ENCODE measurements around the gene ZFYVE28.
"Not testable (repeated sequence)": the region's sequence is repeated elsewhere in the genome, so short reads cannot be mapped to it uniquely, and the experiment has no call there.

Gene ZFYVE28

DNA sequence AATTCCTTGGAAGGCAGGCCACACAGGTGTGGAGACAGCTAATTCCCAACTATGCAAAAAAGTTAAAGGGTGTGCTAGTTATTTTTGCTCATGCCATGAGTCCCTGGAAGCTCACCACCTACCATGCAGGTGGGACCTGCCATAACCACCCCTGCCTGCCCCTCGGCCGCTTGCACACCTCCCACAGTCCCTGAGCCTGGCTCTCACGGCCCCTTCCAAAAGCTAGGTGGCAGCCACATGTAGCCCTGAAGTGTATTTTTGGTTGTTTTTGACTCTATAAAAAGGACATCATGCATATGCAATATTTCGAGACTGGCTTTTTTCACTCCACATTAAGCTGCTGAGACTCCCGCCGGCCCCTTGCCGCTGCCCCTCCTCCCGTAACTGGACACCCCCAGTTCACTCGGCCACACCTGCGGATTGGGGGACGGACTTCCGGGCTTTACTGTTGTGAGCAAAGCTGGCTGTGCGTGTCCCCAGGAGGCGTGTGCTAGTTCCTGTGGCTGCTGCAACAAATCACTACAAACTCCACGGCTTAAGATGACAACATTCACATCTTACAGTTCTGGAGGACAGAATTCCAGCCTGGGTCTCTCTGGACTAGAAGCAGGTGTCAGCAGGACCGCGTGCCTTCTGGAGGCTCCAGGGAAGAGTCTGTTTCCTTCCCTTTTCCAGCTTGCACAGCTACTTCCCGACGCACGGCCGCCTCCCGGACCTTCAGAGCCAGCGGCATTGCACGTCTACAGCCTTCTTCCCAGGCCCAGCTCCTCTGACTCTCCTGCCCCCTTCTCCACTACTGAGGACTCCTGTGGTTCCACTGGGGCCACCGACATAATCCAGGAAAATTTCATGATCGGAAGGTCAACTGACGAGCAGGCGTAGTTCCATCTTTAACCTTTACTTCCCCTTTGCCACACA is 24.8 kb downstream of the ZFYVE28 start:
- DNase-seq = no peak

DNA sequence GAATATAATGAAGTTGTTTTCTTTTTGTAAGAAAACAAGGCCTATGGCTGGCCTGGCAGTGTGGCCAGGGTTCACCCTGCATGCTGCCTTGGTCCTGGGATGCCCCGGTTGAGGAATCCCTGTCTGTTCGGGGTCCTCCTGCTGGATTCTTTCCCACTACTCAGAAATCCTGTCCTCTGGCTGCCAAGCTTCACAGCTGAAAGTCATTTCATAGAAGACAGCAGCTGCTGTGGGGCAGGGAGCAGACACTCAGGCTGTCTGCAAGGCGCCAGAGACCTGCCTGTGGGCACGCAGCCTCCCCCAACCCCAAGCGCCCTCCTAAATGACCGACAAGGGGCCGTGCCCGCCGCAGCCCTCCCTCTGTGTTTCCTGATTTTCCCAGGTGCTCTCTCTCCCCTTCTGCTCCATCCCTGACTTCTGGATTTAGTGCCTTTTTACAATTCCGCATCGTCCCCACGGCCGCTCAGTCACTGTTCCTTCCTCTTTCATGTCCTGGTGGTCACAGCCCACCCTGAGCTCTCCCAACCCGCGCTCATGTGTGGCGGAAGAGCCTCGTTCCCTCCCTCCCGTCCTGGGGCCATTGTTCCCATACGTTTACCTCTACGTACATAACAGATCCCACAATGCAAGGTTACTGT is 27.5 kb downstream of the ZFYVE28 start:
- DNase-seq = no peak

DNA sequence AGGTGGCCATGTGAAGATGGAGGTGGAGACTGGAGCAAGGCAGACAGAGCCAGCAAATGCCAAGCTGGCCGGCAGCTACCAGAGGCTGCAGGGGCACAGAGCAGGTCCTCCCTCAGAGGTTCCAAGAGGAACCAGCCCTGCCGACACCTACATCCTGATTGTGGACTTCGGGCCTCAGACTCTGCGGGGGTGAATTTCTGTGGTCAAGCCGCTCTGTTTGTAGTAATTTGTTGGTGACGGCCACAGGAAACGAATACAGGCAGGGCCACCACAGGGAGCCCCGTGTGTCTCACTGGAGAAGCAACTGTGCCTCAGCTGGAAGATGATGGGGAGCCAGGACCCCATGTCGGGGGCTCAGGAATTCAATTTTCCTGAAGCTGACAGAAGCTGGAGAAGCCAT is 28.3 kb downstream of the ZFYVE28 start:
- no peak for DNase-seq

DNA sequence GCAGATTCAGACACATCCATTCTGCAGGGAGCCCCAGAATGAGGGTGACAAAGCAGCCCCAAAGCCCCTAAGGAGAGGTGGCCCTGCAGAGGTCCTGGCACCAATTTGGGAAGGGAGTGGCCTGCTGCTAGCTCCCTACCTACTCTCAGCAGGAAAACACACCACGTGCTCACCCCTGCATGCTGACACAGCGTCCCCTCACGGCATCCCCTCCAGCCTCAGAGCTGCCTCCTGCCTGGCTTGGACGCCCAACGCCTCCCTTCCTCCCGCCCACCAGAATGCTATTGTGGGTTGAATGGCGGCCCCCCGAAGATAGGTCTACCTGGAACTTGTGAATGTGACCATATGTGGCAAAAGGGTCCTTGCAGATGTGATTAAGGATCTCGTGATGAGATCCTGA is 28.8 kb downstream of the ZFYVE28 start:
- no peak for DNase-seq

DNA sequence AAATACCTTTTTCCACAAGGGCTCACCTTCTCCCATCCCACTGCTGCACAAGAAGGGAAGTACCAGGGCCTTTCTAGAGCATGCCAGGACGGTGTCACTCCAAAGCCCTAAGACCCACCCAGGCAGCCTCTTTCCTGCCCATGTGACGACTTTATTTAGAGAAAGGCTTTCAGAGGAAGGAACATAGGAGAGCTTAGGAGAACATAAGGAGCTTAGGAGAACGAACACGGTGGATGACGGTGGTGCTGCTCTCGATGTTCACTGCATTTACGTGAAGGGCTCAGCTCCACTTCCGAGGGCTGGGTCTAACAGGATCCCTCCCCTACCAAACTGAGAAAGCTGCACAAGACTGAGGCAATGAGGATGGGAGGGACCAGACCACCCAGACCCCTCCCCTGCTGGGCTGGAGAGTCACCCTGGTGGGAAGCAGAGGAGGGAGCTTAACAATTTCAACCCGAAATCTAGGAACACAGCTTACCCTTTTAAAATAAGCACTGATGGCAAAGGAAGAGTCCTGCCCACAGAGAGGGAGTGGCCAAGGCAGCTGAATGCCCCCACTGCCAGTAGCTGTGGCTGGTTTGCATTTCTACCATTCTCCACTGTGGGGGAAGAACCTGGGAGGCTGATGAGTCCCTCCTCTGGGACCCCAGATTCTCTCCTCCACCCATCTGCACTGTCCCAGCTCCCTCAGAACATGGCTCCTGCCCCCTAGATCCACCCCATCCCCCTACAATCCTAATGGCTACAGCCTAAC is 29.8 kb downstream of the ZFYVE28 start:
- no peak for DNase-seq

DNA sequence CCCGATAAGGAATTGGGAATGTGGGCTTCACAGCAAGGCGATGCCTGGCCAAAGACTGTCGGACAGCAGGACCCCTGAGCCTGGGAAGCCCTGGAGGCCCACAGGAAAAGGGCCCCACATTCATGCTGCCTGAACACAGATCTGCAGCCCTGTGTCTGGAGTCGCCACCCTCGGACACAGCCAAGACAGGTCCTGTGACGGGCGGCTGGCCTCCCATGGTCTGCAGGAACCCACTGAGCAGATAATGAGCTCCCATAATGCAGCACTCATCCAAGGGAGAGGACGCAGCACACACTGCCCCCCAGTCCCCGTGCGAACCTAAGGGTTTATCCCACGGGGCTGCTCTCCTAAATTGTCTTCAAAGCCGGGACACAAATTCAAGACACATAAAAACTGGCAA is 30.6 kb downstream of the ZFYVE28 start:
- no peak for DNase-seq

DNA sequence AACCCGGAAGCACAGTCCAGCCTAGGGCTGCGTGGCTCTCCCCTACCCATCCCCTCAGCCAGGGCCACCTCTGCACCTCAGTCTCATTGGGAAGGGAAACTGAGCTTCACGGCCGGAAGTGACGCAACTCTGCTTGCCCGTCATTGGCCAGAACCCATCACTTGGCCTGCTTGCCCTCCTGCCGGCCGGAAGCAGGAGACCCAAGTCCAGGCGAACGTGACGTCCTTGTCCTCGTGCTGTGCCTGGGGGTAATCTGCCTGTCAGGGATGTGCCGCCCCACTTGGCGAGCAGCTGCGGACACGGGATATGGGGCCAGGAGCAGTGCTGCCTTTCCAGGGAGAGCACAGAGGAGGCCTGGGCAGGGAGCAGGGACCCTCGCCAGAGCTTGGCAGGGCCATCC is 31.2 kb downstream of the ZFYVE28 start:
- DNase-seq = no peak

DNA sequence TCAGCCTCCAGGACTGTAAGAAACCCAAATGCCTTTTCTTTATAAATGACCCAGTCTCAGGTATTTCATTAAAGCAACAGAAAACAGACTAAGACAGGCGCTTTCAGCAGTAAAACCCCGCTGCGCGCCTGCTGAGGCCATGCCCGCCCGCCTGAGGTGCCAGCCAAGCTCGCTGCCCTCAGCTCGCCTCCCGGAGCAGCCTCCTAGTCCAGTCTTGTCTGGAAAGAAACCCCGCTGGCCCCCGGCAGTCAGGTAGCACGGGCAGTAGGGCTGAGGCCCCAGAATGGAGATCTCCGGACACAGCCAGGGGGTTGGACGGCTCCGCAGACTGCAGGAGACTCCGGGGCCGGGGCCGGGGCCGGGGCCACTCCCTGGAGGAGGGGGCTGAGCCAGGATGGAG is 31.7 kb downstream of the ZFYVE28 start:
- DNase-seq = no peak

DNA sequence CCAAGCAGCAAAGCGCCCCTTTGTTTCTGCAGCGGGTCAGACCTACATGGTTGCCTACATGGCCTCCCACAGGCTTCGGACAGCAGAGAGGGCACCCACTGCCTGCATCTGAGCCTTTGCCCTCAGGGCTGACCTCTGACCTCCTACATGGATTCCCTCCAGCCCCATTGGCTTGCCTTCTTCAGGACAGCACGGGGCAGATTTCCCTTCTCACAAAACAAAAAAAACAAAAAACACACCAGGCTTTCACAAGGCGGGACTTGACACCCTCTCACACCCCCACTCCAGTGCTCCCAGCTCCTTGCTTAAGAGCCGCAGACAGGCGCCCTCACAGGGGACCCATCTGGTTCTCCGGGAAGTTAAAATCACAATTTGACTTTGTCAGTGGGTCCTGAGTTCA is 32.9 kb downstream of the ZFYVE28 start:
- no peak for DNase-seq

DNA sequence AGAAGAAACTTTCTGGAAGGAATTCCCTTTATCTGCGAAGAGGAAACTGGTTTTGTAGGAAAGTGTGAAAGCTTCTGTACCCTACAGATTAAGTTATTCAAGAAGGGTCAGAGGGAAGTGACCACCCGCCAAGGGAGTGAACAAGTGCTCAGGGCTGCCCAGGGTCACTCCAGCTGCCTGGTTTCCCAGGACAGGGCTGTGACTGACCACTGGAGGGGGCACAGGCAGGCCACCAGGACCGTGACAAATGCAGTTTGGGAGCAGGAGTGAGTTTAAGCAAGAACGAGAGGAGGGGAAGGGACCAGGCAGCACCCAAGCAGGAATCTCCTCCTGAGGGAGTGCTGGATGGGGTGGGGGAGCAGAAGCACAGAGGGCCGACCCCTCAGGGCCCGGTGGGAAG is 34.2 kb downstream of the ZFYVE28 start:
- no peak for DNase-seq

DNA sequence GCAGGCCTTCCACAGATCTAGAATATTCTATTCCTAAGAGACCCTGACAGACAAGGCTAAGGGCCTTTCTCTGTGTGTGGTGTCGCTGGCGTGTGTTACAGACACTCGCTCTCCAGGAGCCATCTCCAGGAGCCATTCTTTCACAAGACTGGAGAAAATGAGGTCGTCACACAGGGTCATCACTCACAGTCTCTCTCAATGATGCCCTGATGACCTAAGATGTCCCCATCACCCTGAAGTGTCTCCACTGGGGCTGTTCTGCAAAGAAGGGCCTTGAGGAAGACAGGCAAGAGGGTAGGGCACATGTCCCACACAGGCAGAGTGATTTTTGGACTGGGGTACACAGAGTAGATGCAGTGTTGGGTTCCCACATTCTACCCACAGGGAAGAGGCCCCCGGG is 34.7 kb downstream of the ZFYVE28 start:
- no peak for DNase-seq

DNA sequence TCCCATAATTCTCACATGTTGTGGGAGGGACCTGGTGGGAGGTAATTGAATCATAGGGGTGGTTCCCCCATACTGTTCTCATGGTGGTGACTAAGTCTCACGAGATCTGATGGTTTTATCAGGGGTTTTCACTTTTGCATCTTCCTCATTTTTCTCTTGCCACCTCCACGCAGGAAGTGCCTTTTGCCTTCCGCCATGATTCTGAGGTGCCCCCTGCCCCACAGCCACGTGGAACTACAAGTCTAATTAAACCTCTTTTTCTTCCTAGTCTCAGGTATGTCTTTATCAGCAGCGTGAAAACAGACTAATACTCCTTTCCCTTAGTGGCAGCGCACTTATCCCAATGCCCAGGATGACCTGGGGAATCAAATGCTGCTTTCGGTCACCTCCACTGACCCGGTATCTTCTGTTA is 35.2 kb downstream of the ZFYVE28 start:
- DNase-seq = peak in 1 of 56 donors; percentile 40

DNA sequence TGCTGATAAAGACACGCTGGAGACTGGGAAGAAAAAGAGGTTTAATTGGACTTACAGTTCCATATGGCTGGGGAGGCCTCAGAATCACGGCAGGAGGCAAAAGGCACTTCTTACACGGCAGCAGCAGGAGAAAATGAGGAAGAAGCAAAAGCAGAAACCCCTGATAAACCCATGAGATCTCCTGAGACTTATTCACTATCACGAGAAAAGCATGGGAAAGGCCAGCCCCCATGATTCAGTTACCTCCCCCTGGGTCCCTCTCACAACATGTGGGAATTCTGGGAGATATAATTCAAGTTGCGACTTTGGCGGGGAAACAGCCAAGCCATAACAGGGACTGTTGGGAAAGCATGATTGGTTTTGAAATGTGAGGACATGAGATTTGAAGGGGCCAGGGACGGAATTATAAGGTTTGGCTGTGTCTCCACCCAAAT is 35.7 kb downstream of the ZFYVE28 start:
- DNase-seq = peak in 1 of 56 donors; percentile 43

DNA sequence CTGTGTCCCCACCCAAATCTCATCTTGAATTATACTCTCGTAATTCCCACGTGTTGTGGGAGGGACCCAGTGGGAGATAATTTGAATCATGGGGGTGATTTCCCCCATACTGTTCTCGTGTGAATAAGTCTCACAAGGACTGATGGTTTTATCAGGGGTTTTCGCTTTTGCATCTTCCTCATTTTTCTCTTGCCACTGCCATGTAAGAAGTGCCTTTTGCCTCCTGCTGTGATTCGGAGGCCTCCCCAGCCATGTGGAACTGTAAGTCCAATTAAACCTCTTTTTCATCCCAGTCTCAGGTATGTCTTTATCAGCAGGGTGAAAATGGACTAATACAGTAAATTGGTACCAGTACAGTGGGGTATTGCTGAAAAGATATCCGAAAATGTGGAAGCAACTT is 37.9 kb downstream of the ZFYVE28 start:
- DNase-seq = not testable (repeated sequence)

DNA sequence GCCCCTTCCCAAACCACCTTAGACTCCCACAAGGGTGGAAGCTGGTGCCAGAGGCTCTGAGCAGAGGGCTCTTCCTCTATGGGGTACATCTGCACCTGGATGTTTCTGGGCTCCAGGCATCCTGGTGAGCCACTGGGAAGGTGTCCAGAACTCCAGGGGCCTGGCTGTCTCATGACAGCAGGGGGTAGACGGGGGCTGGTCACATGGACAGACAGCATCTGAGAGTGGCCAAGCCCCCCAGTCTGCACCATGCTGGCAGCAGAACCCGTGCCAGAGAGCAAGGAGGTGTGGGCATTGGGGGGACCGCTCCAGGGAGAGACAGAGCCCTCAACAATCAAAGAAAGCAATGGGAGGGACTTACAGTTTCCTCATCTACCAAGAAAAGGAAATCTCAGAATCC is 39.5 kb downstream of the ZFYVE28 start:
- DNase-seq = no peak

DNA sequence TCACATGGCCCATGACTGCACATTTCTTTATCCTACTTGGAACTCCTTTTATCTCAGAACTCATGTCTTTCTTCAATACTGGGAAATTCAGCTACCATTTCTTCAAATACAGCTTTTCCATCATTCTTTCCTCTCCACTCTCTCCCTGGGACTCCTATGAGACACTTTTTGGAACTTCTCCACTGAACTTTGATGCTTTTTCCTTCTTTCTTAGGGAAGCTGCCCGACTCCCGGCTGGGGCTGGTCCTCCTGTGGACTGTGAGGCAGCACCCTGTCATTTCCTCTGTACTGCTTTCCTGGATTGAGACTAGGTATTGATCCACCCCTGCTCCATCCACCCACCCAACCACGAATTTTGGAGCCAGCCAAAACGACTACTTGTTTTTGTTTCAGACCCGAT is 40.0 kb downstream of the ZFYVE28 start:
- no peak for DNase-seq

DNA sequence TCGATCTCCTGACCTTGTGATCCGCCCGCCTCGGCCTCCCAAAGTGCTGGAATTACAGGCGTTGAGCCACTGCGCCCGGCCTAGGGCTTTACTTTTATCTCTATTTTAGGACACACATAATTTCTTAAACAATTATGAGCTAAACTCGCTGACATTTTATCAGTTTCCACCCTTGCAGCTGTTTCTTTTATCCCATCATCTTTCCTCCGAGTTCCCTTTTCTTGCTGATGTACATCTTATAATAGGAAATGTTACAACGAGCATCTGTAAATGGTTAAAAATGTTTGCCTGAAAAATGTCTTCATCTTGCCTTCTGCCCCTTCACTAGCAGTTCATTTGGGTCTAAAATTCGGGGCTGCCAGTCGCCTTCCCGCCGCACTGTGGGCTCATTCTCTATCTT is 41.2 kb downstream of the ZFYVE28 start:
- DNase-seq = no peak

DNA sequence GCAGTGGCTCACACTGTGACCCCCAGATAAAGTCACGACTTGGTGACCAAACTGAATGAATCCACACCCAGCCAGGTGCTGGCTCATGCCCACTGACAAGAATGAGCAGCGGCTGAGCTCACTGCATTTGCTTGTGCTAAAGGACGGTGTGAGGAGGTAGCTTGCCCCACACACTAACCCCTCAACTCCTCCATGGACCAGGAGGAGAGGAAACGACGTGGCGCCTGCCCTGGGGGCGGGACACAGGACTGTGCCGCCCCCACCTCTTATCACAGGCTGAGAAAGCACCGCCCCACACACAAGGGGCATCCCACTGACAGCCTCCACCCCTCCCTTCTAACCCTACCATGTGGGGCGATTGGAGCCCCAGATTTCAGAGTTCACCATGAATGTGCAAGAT is 43.0 kb downstream of the ZFYVE28 start:
- DNase-seq = no peak

DNA sequence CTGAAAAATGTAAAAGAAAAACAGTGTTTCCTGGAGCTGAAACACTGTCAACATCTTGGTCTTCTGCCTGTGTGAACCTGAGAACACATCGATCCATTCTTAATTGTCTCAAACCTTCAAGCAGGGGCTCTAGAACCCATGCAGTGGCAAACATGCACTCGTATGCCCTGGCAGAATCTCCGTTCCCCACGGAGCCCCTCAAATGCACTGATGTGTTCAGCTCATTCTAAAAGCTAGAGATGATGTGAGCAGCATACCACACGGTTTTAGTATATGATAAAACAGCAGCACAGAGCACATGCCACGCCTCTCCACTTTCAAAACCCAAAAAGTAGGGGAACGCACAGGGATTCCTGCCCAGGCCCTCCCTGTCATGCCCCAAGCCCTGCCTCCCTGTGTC is 44.9 kb downstream of the ZFYVE28 start:
- no peak for DNase-seq

DNA sequence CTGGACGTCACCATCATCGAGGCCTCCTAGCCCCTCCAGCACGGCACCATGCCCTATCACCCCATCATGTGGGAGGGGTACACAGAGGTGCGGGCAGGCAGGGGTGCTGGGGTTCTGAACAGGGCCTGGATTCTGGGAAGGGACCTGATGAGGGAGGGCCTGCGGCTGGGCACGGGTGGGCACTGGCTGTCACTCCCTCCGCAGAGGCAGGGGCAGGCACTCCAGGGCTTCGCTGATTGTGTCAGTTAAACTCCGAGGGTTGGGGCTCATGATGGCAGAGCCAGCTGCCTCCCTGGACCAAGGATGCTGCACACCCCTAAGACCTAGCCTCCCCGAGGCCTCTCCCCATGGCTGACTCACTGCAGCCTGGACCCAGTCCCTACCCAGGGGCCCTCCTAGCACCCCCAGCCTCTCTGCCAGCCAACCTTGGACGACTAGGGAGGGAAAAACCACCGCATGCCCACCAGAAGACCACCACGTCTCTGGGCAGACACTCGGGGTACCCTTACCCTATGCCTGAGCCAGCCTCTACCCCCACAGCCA is 45.9 kb downstream of the ZFYVE28 start:
- DNase-seq = no peak

DNA sequence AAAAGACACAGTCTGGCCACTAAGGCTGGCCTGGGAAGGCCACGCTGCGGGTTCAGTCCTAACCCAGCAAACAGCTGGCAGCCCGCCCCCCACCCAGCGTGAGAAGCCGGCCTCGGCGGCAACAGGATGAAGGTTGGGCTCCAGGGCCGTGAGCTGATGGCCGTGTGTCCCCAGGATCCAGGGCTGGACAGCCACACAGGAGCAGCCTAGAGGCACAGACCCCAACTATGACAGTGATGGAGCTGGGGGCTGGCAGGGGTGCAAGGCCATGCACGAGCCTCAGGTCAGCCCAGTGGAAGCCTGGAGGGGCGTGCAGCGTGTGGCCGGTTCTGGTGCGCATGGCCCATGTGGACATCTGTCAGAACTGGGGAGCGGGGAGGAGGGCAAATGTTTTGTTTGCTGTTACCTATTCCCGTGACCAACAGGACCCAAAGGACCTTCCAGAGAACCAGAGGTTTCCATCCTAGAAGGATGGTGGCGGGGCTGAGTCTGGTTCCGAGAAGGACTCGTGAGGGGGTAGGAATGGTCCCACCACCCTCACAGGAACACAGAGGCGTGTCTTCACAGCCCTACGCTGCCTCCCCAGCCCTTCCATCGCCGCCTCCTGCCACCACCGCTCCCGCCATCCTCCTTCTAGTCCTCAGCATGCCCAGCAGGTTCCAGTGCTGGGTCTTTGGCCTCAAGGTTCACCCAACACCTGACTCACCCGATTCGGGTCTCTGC is 46.5 kb downstream of the ZFYVE28 start:
- DNase-seq = no peak

Measured in nucleus accumbens (tissue), 56 donors.